Activated CD4-positive, alpha-beta T cell treated with anti-CD3 and anti-CD28 coated beads, Interleukin-2, amount 50 U/mL, for 24 hours (primary cell): ENCODE results near the gene STPG3.
A peak's percentile ranks its signal among the peaks of the same experiment; 100 is the strongest.

ENCODE experiments used
- DNase-seq, 2 donors: peaks; one replicate each; pipeline ENCODE4 v3.0.0-alpha.2; 2020; ENCODE audit warnings: low read depth in 1 of 2, low spot score in 1 of 2

Gene STPG3

GRCh38 chr9:137299938-137300337, 48.9 kb downstream of the STPG3 start:
- no peak for DNase-seq

- no peak for DNase-seq
These were observed 49.5 kb downstream of the STPG3 start for GRCh38 chr9:137300567-137301080.

DNA sequence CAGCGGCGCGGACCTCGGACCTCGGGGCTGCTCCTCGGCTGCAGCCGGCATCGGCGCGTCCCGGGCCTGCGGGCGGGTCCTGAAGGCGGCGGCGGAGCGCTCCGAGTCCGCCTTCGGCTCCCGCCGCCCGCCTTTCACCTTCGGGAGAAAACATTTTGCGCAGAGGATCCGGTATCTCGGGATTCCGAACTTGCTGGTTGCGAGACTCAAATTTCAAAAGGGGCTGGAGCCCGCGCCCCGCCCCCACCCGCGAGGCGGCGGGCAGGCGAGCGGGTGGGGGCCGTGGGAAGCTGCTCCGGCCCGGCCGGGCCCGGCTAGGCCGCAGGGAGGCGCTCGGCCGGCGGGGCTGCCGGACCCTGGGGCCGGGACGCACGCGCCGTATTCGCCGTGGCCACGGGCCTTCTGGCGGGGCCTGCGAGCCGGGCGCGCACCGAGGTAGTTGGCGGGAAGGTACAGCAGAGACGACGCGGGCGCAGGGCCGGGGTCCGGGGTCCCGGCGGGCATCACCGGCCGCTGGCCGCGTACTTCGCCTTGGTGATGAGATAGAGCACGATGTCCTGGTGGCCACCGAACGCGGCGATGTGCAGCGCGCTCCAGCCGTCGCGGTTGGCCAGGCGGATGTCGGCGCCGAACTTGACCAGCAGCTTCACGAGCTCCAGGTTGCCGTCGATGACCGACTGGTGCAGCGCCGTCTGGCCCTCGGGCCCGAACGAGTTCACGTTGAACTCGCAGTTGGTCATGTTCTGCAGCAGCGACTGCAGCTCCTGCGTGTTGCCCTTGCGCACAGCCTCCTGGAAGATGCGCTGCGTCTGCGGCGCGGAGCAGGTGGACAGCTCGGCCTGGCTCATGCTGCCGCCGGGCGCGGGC, 50.2 kb downstream of the STPG3 start:
- no peak for DNase-seq

GRCh38 chr9:137302118-137302448, 51.0 kb downstream of the STPG3 start, which contains the start of gene NRARP:
NRARP (minus strand) TSS chr9:137302271; CDS start chr9:137301928, 343 bp downstream.
- DNase-seq: peak; percentile 85 to 90

GRCh38 chr9:137302449-137303150, 51.5 kb downstream of the STPG3 start:
- DNase-seq: no peak
